HEK293 (cell line): Measurements from ENCODE around the gene IER2.
A peak's percentile ranks its signal among the peaks of the same experiment; 100 is the strongest.

ENCODE experiments used
- CTCF ChIA-PET: fragments of 350-600 bp; formaldehyde crosslinking; extraction: SDS; loops from one replicate; lab custom pipeline; 2021; ENCODE audit warnings: antibody characterized with exemption; lab: Yijun Ruan, JAX
- POLR2A ChIA-PET: fragments of 300-600 bp; formaldehyde crosslinking; extraction: SDS; loops from one replicate; lab custom pipeline; 2020; ENCODE audit warnings: antibody characterized with exemption, inconsistent platforms; lab: Yijun Ruan, JAX
- H3K27ac ChIP-seq: fragments of 200-500 bp; sonication (Bioruptor generic); 2 replicates; pipeline ENCODE4 v1.5.1; 2014; ENCODE audit warnings: low read depth, low read length, control low read depth, inconsistent platforms; ENCODE audit errors: extremely low read depth
- H3K36me3 ChIP-seq, 2 experiments: fragments of 200-500 bp in 1 of 2; sonication (Bioruptor generic) in 1 of 2; 1 replicate in 1 of 2; 2 replicates in 1 of 2; pipeline ENCODE4 v1.5.1; 2014 to 2017; ENCODE audit warnings: inconsistent platforms in 2 of 2, low read length in 2 of 2; ENCODE audit not compliant: control insufficient read depth in 2 of 2, insufficient read depth in 1 of 2
- H3K4me1 ChIP-seq: fragments of 200-500 bp; sonication (Bioruptor generic); 2 replicates; pipeline ENCODE4 v1.5.1; 2014; ENCODE audit warnings: mild to moderate bottlenecking, low read length, inconsistent platforms; ENCODE audit not compliant: control insufficient read depth, insufficient read depth
- H3K4me3 ChIP-seq: 2 replicates; pipeline ENCODE4 v1.5.1; 2011; ENCODE audit warnings: low read depth, mild to moderate bottlenecking, control low read depth, low read length, moderate library complexity
- H3K9me3 ChIP-seq: fragments of 200-500 bp; sonication (Bioruptor generic); 2 replicates; pipeline ENCODE4 v1.5.1; 2014; ENCODE audit warnings: low read depth, low read length, inconsistent platforms; ENCODE audit not compliant: control insufficient read depth, insufficient read depth
- AEBP2 ChIP-seq: fragments of 450-650 bp; formaldehyde crosslinking; IDR thresholded peaks from 2 replicates; pipeline ENCODE4 v1.5.1; 2016; ENCODE audit warnings: missing biosample characterization, missing genetic modification characterization, borderline replicate concordance
- CTCF ChIP-seq: fragments of 450-650 bp; formaldehyde crosslinking; IDR thresholded peaks from 2 replicates; pipeline ENCODE4 v1.5.1; 2016; ENCODE audit warnings: missing biosample characterization, missing genetic modification characterization
- ELK4 ChIP-seq: IDR thresholded peaks from 2 replicates; pipeline ENCODE4 v1.6.1; 2011; ENCODE audit warnings: mild to moderate bottlenecking, low read depth, low read length, borderline replicate concordance
- GLIS1 ChIP-seq: fragments of 450-650 bp; formaldehyde crosslinking; IDR thresholded peaks from 2 replicates; pipeline ENCODE4 v1.5.1; 2016; ENCODE audit warnings: missing biosample characterization, missing genetic modification characterization
- KLF1 ChIP-seq: fragments of 450-650 bp; formaldehyde crosslinking; IDR thresholded peaks from 2 replicates; pipeline ENCODE4 v1.5.1; 2016; ENCODE audit warnings: missing biosample characterization, missing genetic modification characterization
- KLF7 ChIP-seq: fragments of 450-650 bp; formaldehyde crosslinking; IDR thresholded peaks from 2 replicates; pipeline ENCODE4 v1.5.1; 2016; ENCODE audit warnings: missing biosample characterization, missing genetic modification characterization, borderline replicate concordance
- OVOL3 ChIP-seq: fragments of 450-650 bp; formaldehyde crosslinking; IDR thresholded peaks from 2 replicates; pipeline ENCODE4 v1.5.1; 2016; ENCODE audit warnings: missing biosample characterization, missing genetic modification characterization
- TCF7L2 ChIP-seq: IDR thresholded peaks from 2 replicates; pipeline ENCODE4 v1.6.1; 2011; ENCODE audit warnings: low read depth, mild to moderate bottlenecking, inconsistent platforms, low read length, moderate library complexity, borderline replicate concordance
- TRIM28 ChIP-seq: IDR thresholded peaks from 2 replicates; pipeline ENCODE4 v1.6.1; 2011; ENCODE audit warnings: low read length, control low read depth, borderline replicate concordance
- ZBTB6 ChIP-seq: fragments of 450-650 bp; formaldehyde crosslinking; IDR thresholded peaks from 2 replicates; pipeline ENCODE4 v1.5.1; 2017; ENCODE audit warnings: missing biosample characterization, missing genetic modification characterization
- ZNF133 ChIP-seq: fragments of 450-650 bp; formaldehyde crosslinking; IDR thresholded peaks from 2 replicates; pipeline ENCODE4 v1.5.1; 2016; ENCODE audit warnings: missing biosample characterization, missing genetic modification characterization
- ZNF184 ChIP-seq: fragments of 450-650 bp; IDR thresholded peaks from 2 replicates; pipeline ENCODE4 v1.5.1; 2018; ENCODE audit warnings: missing biosample characterization, mild to moderate bottlenecking, missing genetic modification characterization
- ZNF2 ChIP-seq: fragments of 450-650 bp; formaldehyde crosslinking; IDR thresholded peaks from 2 replicates; pipeline ENCODE4 v1.5.1; 2016; ENCODE audit warnings: missing biosample characterization, missing genetic modification characterization
- ZNF221 ChIP-seq: fragments of 450-650 bp; formaldehyde crosslinking; IDR thresholded peaks from 2 replicates; pipeline ENCODE4 v1.5.1; 2017; ENCODE audit warnings: missing biosample characterization, missing genetic modification characterization, borderline replicate concordance
- ZNF248 ChIP-seq: fragments of 450-650 bp; formaldehyde crosslinking; IDR thresholded peaks from 2 replicates; pipeline ENCODE4 v1.5.1; 2017; ENCODE audit warnings: missing biosample characterization, missing genetic modification characterization
- ZNF324 ChIP-seq: fragments of 450-650 bp; formaldehyde crosslinking; IDR thresholded peaks from 2 replicates; pipeline ENCODE4 v1.5.1; 2016; ENCODE audit warnings: missing biosample characterization, missing genetic modification characterization
- ZNF501 ChIP-seq: fragments of 450-650 bp; formaldehyde crosslinking; IDR thresholded peaks from 2 replicates; pipeline ENCODE4 v1.5.1; 2016; ENCODE audit warnings: missing biosample characterization, missing genetic modification characterization
- ZNF544 ChIP-seq: fragments of 450-650 bp; formaldehyde crosslinking; IDR thresholded peaks from 2 replicates; pipeline ENCODE4 v1.5.0; 2017; ENCODE audit warnings: missing biosample characterization, missing genetic modification characterization
- ZNF548 ChIP-seq: fragments of 450-650 bp; formaldehyde crosslinking; IDR thresholded peaks from 2 replicates; pipeline ENCODE4 v1.5.1; 2016; ENCODE audit warnings: missing biosample characterization, missing genetic modification characterization
- ZNF558 ChIP-seq: fragments of 450-650 bp; formaldehyde crosslinking; IDR thresholded peaks from 2 replicates; pipeline ENCODE4 v1.5.1; 2016; ENCODE audit warnings: missing biosample characterization, missing genetic modification characterization
- ZNF629 ChIP-seq: fragments of 450-650 bp; formaldehyde crosslinking; IDR thresholded peaks from 2 replicates; pipeline ENCODE4 v1.5.1; 2017; ENCODE audit warnings: missing biosample characterization, missing genetic modification characterization
- ZNF645 ChIP-seq: fragments of 450-650 bp; formaldehyde crosslinking; IDR thresholded peaks from 2 replicates; pipeline ENCODE4; 2016; ENCODE audit warnings: missing biosample characterization, missing genetic modification characterization
- ZNF701 ChIP-seq: fragments of 450-650 bp; formaldehyde crosslinking; IDR thresholded peaks from 2 replicates; pipeline ENCODE4 v1.5.1; 2016; ENCODE audit warnings: missing biosample characterization, missing genetic modification characterization
- ZSCAN18 ChIP-seq: fragments of 450-650 bp; formaldehyde crosslinking; IDR thresholded peaks from 2 replicates; pipeline ENCODE4 v1.5.1; 2016; ENCODE audit warnings: missing biosample characterization, missing genetic modification characterization
- ZSCAN23 ChIP-seq: fragments of 450-650 bp; formaldehyde crosslinking; IDR thresholded peaks from 2 replicates; pipeline ENCODE4 v1.5.1; 2016; ENCODE audit warnings: missing biosample characterization, missing genetic modification characterization

The IER2 gene

GRCh38 chr19:13152974-13153568, 2.9 kb downstream of the IER2 start (continued):
- TF ChIP-seq TCF7L2 (no peak), ZNF544 (tag by site-specific recombination) (no peak), ZNF558 (tag by site-specific recombination) (no peak), GLIS1 (peak; percentile 47; the same call in 1 of the 2 replicates), ZNF221 (no peak), TRIM28 (no peak), ZNF184 (tag by site-specific recombination) (no peak; the same call in 1 of the 2 replicates), ZNF548 (tag by site-specific recombination) (0 out of 2 replicates have a peak, but pooled peaks have one; percentile 41), AEBP2 (tag by site-specific recombination) (0 out of 2 replicates have a peak, but pooled peaks have one; percentile 22), ZNF133 (tag by site-specific recombination) (no peak; the same call in 1 of the 2 replicates), KLF7 (peak; percentile 83; the same call in 1 of the 2 replicates), ZNF629 (tag by site-specific recombination) (peak; percentile 96), KLF1 (peak; percentile 74), OVOL3 (tag by site-specific recombination) (peak; percentile 51; the same call in 1 of the 2 replicates), ZNF701 (tag by site-specific recombination) (no peak), ZSCAN23 (tag by site-specific recombination) (peak; percentile 89; the same call in 1 of the 2 replicates), ZBTB6 (tag by site-specific recombination) (0 out of 2 replicates have a peak, but pooled peaks have one; percentile 38), ZNF645 (tag by site-specific recombination) (peak; percentile 39; the same call in 1 of the 2 replicates), ZNF324 (no peak; the same call in 1 of the 2 replicates)

GRCh38 chr19:13153569-13154240, 3.5 kb downstream of the IER2 start:
- Histone ChIP-seq H3K9me3 (no peaks in the 10 kb centered on the region), H3K4me3 (peak overlapping the region; percentile 99), H3K4me1 (peaks cover 10% of the 10 kb centered on the region), H3K36me3 (peaks cover 0 to 11% of the 10 kb centered on the region in 2 experiments; a peak in 2 of 3 replicates), H3K27ac (peak overlapping the region; percentile 98)
- POLR2A ChIA-PET: interaction anchor here (0.6 to 2.6 kb wide), 22 partner anchors 10 to 172 kb away, joined by 3 to 89 read pairs (median 6); partner anchors contain the start of genes NACC1 and TRMT1
- CTCF ChIA-PET: interaction anchor here (1.1 kb wide), 1 partner anchor 7 kb away, joined by 3 read pairs; no protein-coding TSS in a partner anchor
- TF ChIP-seq AEBP2 (tag by site-specific recombination) (no peak), ZNF501 (no peak), ZNF2 (tag by site-specific recombination) (no peak; the same call in 1 of the 2 replicates), ZNF248 (tag by site-specific recombination) (no peak), CTCF (tag by site-specific recombination) (peak; percentile 93), ZSCAN18 (tag by site-specific recombination) (no peak), ELK4 (no peak)
